ENCODE data around the gene GNPTAB.

GNPTAB gene

GRCh38 chr12:101733166-101733565 lies 97.6 kb downstream of the GNPTAB start:
- Mint-ChIP-seq H3K9me3 (no peaks in the 10 kb centered on the region), H3K27ac (ENCODE audit: low read depth) (no peak overlapping the region), H3K36me3 (ENCODE audit: insufficient read depth) (peaks cover 11% of the 10 kb centered on the region), H3K27me3 (no peaks in the 10 kb centered on the region), H3K4me3 (no peak overlapping the region), H3K4me1 (no peaks in the 10 kb centered on the region)
- DNase-seq (ENCODE audit: low spot score in 2 of 2) (no peak), ATAC-seq (replicated peaks; ENCODE audit: extremely low read depth, poor library complexity, severe bottlenecking) (no peak)

DNA sequence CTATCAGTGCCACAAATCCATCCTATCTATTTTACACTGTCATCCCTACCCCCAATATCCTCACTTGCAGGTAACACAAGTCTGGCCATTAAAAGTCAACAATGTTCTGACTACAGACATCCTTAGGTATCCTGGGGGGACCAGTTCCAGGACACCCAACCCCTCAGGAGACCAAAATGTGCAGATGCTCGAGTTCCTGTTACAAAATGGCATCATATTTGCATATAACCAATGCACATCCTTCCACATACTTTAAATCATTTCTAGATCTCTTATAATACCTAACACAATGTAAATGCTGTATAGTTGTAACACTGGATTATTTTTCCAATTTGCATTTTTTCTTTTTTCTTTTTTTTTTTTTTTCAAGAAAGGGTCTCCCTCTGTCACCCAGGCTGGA lies 98.4 kb downstream of the GNPTAB start:
- ATAC-seq (replicated peaks; ENCODE audit: extremely low read depth, poor library complexity, severe bottlenecking), result no peak
- Mint-ChIP-seq H3K27ac (ENCODE audit: low read depth) (no peak overlapping the region), H3K9me3 (no peaks in the 10 kb centered on the region), H3K4me1 (no peaks in the 10 kb centered on the region), H3K36me3 (ENCODE audit: insufficient read depth) (peaks cover 11% of the 10 kb centered on the region), H3K4me3 (no peak overlapping the region), H3K27me3 (no peaks in the 10 kb centered on the region)
- DNase-seq (ENCODE audit: low spot score in 2 of 2), result no peak

- H3K4me3 Mint-ChIP-seq, result no peak overlapping the region
- no peaks in the 10 kb centered on the region for H3K9me3 Mint-ChIP-seq
- no peaks in the 10 kb centered on the region for H3K4me1 Mint-ChIP-seq
- no peaks in the 10 kb centered on the region for H3K27me3 Mint-ChIP-seq
- no peak overlapping the region for H3K27ac Mint-ChIP-seq (ENCODE audit: low read depth)
- peaks cover 16% of the 10 kb centered on the region for H3K36me3 Mint-ChIP-seq (ENCODE audit: insufficient read depth)
- DNase-seq (ENCODE audit: low spot score in 2 of 2), result no peak
- ATAC-seq (replicated peaks; ENCODE audit: extremely low read depth, poor library complexity, severe bottlenecking), result no peak
Measured at GRCh38 chr12:101729842-101730241, 100.9 kb downstream of the GNPTAB start.

DNA sequence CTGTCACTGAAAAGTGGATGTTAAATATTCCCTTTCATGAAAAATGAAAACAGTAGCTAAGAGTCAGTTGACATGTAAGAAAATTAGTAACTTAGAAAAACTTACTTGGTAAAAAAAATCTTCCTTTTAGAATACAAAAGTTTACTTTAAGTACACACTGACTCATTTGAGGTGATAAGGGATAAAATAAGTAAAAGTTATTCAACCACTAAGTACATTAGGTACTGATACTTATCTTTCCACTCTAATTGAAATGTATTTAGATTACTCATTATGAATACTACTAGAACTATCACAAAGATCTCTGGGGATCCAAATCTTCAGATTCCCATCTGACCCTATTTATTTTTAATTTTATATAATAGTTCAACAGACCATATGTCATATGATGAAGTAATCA lies 103.7 kb downstream of the GNPTAB start:
- no peak overlapping the region for H3K27ac Mint-ChIP-seq (ENCODE audit: low read depth)
- H3K4me1 Mint-ChIP-seq, result no peaks in the 10 kb centered on the region
- DNase-seq (ENCODE audit: low spot score in 2 of 2), result no peak
- H3K27me3 Mint-ChIP-seq, result no peaks in the 10 kb centered on the region
- H3K36me3 Mint-ChIP-seq (ENCODE audit: insufficient read depth), result peaks cover 19% of the 10 kb centered on the region
- H3K9me3 Mint-ChIP-seq, result no peaks in the 10 kb centered on the region
- ATAC-seq (replicated peaks; ENCODE audit: extremely low read depth, poor library complexity, severe bottlenecking), result no peak
- no peak overlapping the region for H3K4me3 Mint-ChIP-seq

GRCh38 chr12:101722392-101722791 lies 108.4 kb downstream of the GNPTAB start:
- ATAC-seq (replicated peaks; ENCODE audit: extremely low read depth, poor library complexity, severe bottlenecking), result no peak
- no peak for DNase-seq (ENCODE audit: low spot score in 2 of 2)
- H3K9me3 Mint-ChIP-seq, result no peaks in the 10 kb centered on the region
- H3K27ac Mint-ChIP-seq (ENCODE audit: low read depth), result no peak overlapping the region
- H3K4me3 Mint-ChIP-seq, result no peak overlapping the region
- H3K4me1 Mint-ChIP-seq, result no peaks in the 10 kb centered on the region
- H3K27me3 Mint-ChIP-seq, result no peaks in the 10 kb centered on the region
- H3K36me3 Mint-ChIP-seq (ENCODE audit: insufficient read depth), result peaks cover 10% of the 10 kb centered on the region

GRCh38 chr12:101720118-101720517 lies 110.6 kb downstream of the GNPTAB start:
- H3K4me1 Mint-ChIP-seq, result no peaks in the 10 kb centered on the region
- no peaks in the 10 kb centered on the region for H3K27me3 Mint-ChIP-seq
- no peak overlapping the region for H3K4me3 Mint-ChIP-seq
- DNase-seq (ENCODE audit: low spot score in 2 of 2), result no peak
- H3K36me3 Mint-ChIP-seq (ENCODE audit: insufficient read depth), result peaks cover 4% of the 10 kb centered on the region
- ATAC-seq (replicated peaks; ENCODE audit: extremely low read depth, poor library complexity, severe bottlenecking), result no peak
- no peaks in the 10 kb centered on the region for H3K9me3 Mint-ChIP-seq
- H3K27ac Mint-ChIP-seq (ENCODE audit: low read depth), result no peak overlapping the region

- H3K4me3 Mint-ChIP-seq, result no peak overlapping the region
- no peak for DNase-seq (ENCODE audit: low spot score in 2 of 2)
Measured at GRCh38 chr12:101719566-101719965, 111.2 kb downstream of the GNPTAB start.

DNA sequence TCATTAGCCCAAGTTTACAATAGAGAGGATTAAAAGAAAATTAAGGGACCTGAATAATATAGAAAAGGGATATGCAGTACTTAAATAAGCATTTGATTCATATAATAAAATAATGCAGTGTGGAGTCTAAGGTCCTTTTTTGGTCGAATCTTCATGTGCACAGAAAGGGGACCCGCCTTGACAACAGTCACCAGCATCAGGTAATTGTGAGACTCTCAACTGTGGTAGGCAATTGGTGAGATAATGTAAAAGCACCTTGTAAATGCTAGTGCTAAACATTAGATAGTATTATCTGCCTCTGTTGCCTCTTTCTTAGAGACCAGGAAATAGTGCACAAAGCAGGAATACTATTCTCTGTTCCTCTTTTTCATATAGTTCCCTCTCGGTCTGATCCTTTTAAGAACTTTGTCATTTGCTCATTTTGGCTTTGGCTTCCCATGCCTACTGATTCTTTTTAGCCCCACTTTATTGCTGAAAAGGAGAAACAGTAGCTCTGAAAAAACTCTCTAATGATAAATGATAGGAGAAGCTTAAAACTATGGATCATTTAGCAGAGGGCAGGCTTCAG lies 115.8 kb downstream of the GNPTAB start:
- H3K9me3 Mint-ChIP-seq, result no peaks in the 10 kb centered on the region
- peaks cover 10% of the 10 kb centered on the region for H3K4me1 Mint-ChIP-seq
- no peaks in the 10 kb centered on the region for H3K27me3 Mint-ChIP-seq
- H3K36me3 Mint-ChIP-seq (ENCODE audit: insufficient read depth), result peaks cover under 1% of the 10 kb centered on the region
- no peak for ATAC-seq (replicated peaks; ENCODE audit: extremely low read depth, poor library complexity, severe bottlenecking)
- no peak overlapping the region for H3K4me3 Mint-ChIP-seq
- H3K27ac Mint-ChIP-seq (ENCODE audit: low read depth), result peak overlapping the region; percentile 37
- DNase-seq (ENCODE audit: low spot score in 2 of 2), result no peak

More at GRCh38 chr12:101719566-101719965, 111.2 kb downstream of the GNPTAB start:
- ATAC-seq (replicated peaks; ENCODE audit: extremely low read depth, poor library complexity, severe bottlenecking), result no peak
- Mint-ChIP-seq H3K27me3 (no peaks in the 10 kb centered on the region), H3K9me3 (no peaks in the 10 kb centered on the region), H3K4me1 (no peaks in the 10 kb centered on the region), H3K36me3 (ENCODE audit: insufficient read depth) (peaks cover 4% of the 10 kb centered on the region), H3K27ac (ENCODE audit: low read depth) (no peak overlapping the region)

GRCh38 chr12:101713930-101714329 lies 116.8 kb downstream of the GNPTAB start:
- Mint-ChIP-seq H3K4me1 (peaks cover 18% of the 10 kb centered on the region), H3K36me3 (ENCODE audit: insufficient read depth) (no peaks in the 10 kb centered on the region), H3K27ac (ENCODE audit: low read depth) (no peak overlapping the region), H3K4me3 (no peak overlapping the region), H3K27me3 (no peaks in the 10 kb centered on the region), H3K9me3 (no peaks in the 10 kb centered on the region)
- ATAC-seq (replicated peaks; ENCODE audit: extremely low read depth, poor library complexity, severe bottlenecking) (no peak), DNase-seq (ENCODE audit: low spot score in 2 of 2) (no peak)

DNA sequence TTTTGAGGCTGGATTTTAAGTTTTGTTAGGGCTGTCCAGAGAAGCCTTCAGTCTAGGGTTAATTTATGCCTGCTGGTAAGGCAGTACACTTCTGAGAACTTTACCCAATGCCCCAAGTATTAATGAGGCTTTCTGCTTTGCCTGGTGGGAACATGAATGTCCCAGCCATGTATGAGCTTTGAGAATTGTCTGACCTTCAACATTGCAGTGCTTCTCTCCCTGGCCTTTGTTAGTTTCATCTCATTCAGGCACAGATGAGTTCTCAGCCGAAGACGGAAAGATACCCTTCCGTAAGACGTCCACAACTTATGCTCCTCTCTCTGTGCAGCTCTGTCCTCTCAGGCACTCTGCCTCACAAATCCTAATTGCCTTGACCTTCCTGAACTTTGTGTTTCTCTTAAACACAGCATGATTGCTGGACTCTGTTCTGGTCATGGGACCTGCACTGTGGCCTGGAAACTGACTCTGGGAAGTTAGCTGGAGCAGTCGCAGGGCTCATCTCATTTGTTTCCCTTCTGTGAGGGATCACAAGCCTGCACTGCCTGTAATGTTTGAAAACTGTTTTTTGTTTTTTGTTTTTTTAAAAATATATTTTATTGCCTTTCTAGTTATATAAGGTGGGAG lies 117.6 kb downstream of the GNPTAB start:
- DNase-seq (ENCODE audit: low spot score in 2 of 2) (no peak), ATAC-seq (replicated peaks; ENCODE audit: extremely low read depth, poor library complexity, severe bottlenecking) (no peak)
- H3K4me1 Mint-ChIP-seq, result peaks cover 18% of the 10 kb centered on the region
- H3K9me3 Mint-ChIP-seq, result no peaks in the 10 kb centered on the region
- H3K27ac Mint-ChIP-seq (ENCODE audit: low read depth), result no peak overlapping the region
- no peaks in the 10 kb centered on the region for H3K27me3 Mint-ChIP-seq
- H3K36me3 Mint-ChIP-seq (ENCODE audit: insufficient read depth), result no peaks in the 10 kb centered on the region
- no peak overlapping the region for H3K4me3 Mint-ChIP-seq

GRCh38 chr12:101710288-101710687 lies 120.5 kb downstream of the GNPTAB start:
- no peaks in the 10 kb centered on the region for H3K36me3 Mint-ChIP-seq (ENCODE audit: insufficient read depth)
- H3K9me3 Mint-ChIP-seq, result no peaks in the 10 kb centered on the region
- peaks cover 29% of the 10 kb centered on the region for H3K4me1 Mint-ChIP-seq
- no peak overlapping the region for H3K4me3 Mint-ChIP-seq
- no peaks in the 10 kb centered on the region for H3K27me3 Mint-ChIP-seq
- ATAC-seq (replicated peaks; ENCODE audit: extremely low read depth, poor library complexity, severe bottlenecking) (no peak), DNase-seq (ENCODE audit: low spot score in 2 of 2) (no peak)
- H3K27ac Mint-ChIP-seq (ENCODE audit: low read depth), result no peak overlapping the region

GRCh38 chr12:101707131-101707782 lies 123.5 kb downstream of the GNPTAB start:
- DNase-seq (ENCODE audit: low spot score in 2 of 2), result no peak
- ATAC-seq (replicated peaks; ENCODE audit: extremely low read depth, poor library complexity, severe bottlenecking), result no peak
- no peaks in the 10 kb centered on the region for H3K9me3 Mint-ChIP-seq
- no peak overlapping the region for H3K27ac Mint-ChIP-seq (ENCODE audit: low read depth)
- no peak overlapping the region for H3K4me3 Mint-ChIP-seq
- peaks cover 25% of the 10 kb centered on the region for H3K4me1 Mint-ChIP-seq
- no peaks in the 10 kb centered on the region for H3K27me3 Mint-ChIP-seq
- no peaks in the 10 kb centered on the region for H3K36me3 Mint-ChIP-seq (ENCODE audit: insufficient read depth)

DNA sequence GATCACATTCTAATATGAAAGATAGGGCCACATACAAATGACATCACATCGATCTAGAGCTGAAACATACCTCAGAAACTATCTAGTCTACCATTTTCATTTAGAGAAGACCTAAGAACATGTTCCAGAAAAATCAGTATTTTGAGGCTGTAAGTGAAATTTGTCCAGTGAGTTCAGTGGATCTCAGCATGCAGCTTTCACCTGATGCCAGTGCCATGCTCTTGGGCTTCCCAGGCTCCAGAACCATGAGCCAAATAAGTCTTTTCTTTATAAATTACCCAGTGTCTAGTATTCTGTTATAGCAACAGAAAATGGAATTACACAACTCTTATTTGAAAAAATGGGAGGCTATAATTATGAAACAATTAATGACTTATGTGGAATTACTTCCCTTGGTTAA lies 124.4 kb downstream of the GNPTAB start:
- ATAC-seq (replicated peaks; ENCODE audit: extremely low read depth, poor library complexity, severe bottlenecking) (no peak), DNase-seq (ENCODE audit: low spot score in 2 of 2) (no peak)
- H3K9me3 Mint-ChIP-seq, result no peaks in the 10 kb centered on the region
- peaks cover 27% of the 10 kb centered on the region for H3K4me1 Mint-ChIP-seq
- H3K4me3 Mint-ChIP-seq, result no peak overlapping the region
- H3K36me3 Mint-ChIP-seq (ENCODE audit: insufficient read depth), result no peaks in the 10 kb centered on the region
- H3K27me3 Mint-ChIP-seq, result no peaks in the 10 kb centered on the region
- no peak overlapping the region for H3K27ac Mint-ChIP-seq (ENCODE audit: low read depth)
